ENCODE measurements around the gene C12orf60.

C12orf60 gene

GRCh38 chr12:14834509-14834908, 31.0 kb downstream of the C12orf60 start:
- no peak for DNase-seq

GRCh38 chr12:14836336-14837210, 33.1 kb downstream of the C12orf60 start:
- ATAC-seq (no peak), DNase-seq (no peak)

More at GRCh38 chr12:14834509-14834908, 31.0 kb downstream of the C12orf60 start:
- ATAC-seq: no peak

- ATAC-seq (no peak), DNase-seq (no peak)
Observed at GRCh38 chr12:14839262-14839661, 35.8 kb downstream of the C12orf60 start.

GRCh38 chr12:14840616-14841015, 37.1 kb downstream of the C12orf60 start:
- ATAC-seq: no peak
- DNase-seq: no peak

GRCh38 chr12:14841761-14842160, 38.3 kb downstream of the C12orf60 start:
- ATAC-seq: no peak
- DNase-seq: no peak

- DNase-seq: no peak
Observed at GRCh38 chr12:14842315-14842714, 38.8 kb downstream of the C12orf60 start.

GRCh38 chr12:14843425-14843887, 40.0 kb downstream of the C12orf60 start, which contains the start of gene ART4:
TSS of gene ART4 (minus strand) at chr12:14843526. CDS start at chr12:14843113, 413 bp downstream.
- no peak for ATAC-seq
- no peak for DNase-seq

More at GRCh38 chr12:14842315-14842714, 38.8 kb downstream of the C12orf60 start:
- no peak for ATAC-seq

GRCh38 chr12:14844401-14844800, 40.9 kb downstream of the C12orf60 start:
- ATAC-seq: no peak
- no peak for DNase-seq

GRCh38 chr12:14845350-14845750, 41.9 kb downstream of the C12orf60 start:
- peak; percentile 32 for DNase-seq
- peak; percentile 72 for ATAC-seq

GRCh38 chr12:14846042-14846587, 42.6 kb downstream of the C12orf60 start:
- ATAC-seq (peak; percentile 32), DNase-seq (no peak)

- DNase-seq (no peak), ATAC-seq (no peak)
Observed at GRCh38 chr12:14846876-14847580, 43.6 kb downstream of the C12orf60 start.

GRCh38 chr12:14849661-14850060, 46.2 kb downstream of the C12orf60 start:
- DNase-seq (no peak), ATAC-seq (no peak)

GRCh38 chr12:14850929-14851663, 47.6 kb downstream of the C12orf60 start:
- DNase-seq (no peak), ATAC-seq (no peak)

GRCh38 chr12:14852880-14853279, 49.4 kb downstream of the C12orf60 start:
- ATAC-seq: no peak
- DNase-seq: no peak

GRCh38 chr12:14853961-14854360, 50.5 kb downstream of the C12orf60 start:
- ATAC-seq: no peak
- DNase-seq: no peak

- no peak for ATAC-seq
Observed at GRCh38 chr12:14854586-14855183, 51.2 kb downstream of the C12orf60 start.

GRCh38 chr12:14858513-14858912, 55.0 kb downstream of the C12orf60 start:
- DNase-seq: no peak
- no peak for ATAC-seq

More at GRCh38 chr12:14854586-14855183, 51.2 kb downstream of the C12orf60 start:
- no peak for DNase-seq

- ATAC-seq: no peak
- no peak for DNase-seq
Observed at GRCh38 chr12:14860490-14860889, 57.0 kb downstream of the C12orf60 start.

GRCh38 chr12:14868916-14869506, 65.5 kb downstream of the C12orf60 start:
- ATAC-seq (no peak), DNase-seq (no peak)

- ATAC-seq (no peak), DNase-seq (no peak)
Observed at GRCh38 chr12:14871247-14871646, 67.8 kb downstream of the C12orf60 start.

- no peak for DNase-seq
- ATAC-seq: no peak
Observed at GRCh38 chr12:14871886-14872285, 68.4 kb downstream of the C12orf60 start.
